ENCODE measurements around the gene LRP6.

- no peak for TF ChIP-seq GATA2 (IDR thresholded peaks at IDR 0.05; ENCODE audit: low read depth, low read length)
- TF ChIP-seq GATA3 (IDR thresholded peaks at IDR 0.05; ENCODE audit: low read depth, low read length) = no peak
These were observed 99.0 kb downstream of the LRP6 start for GRCh38 chr12:12167847-12168246.

Data from SH-SY5Y (cell line).